HepG2 (cell line): ENCODE results near the gene ARID5B. TPM values are rescaled to one million over a fixed set of nuclear protein-coding genes. Genes with fewer than 3 reads are reported as not detected.
A peak's percentile ranks its signal among the peaks of the same experiment; 100 is the strongest.

ENCODE experiments used
- ATF1 ChIP-seq: IDR thresholded peaks from 2 replicates; pipeline ENCODE4 v1.6.1; 2016; ENCODE audit warnings: mild to moderate bottlenecking, control low read depth
- ELF1 ChIP-seq: sonication (generic); formaldehyde crosslinking; IDR thresholded peaks from 2 replicates; pipeline ENCODE4 v1.4.0; 2020; ENCODE audit warnings: missing genetic modification reagents
- FLYWCH1 ChIP-seq: sonication (generic); formaldehyde crosslinking; IDR thresholded peaks from 2 replicates; pipeline ENCODE4 v1.8.1; 2023; ENCODE audit warnings: mild to moderate bottlenecking, missing genetic modification reagents
- HMGXB3 ChIP-seq: sonication (generic); formaldehyde crosslinking; IDR thresholded peaks from 2 replicates; pipeline ENCODE4 v1.4.0; 2020; ENCODE audit warnings: missing genetic modification reagents, borderline replicate concordance
- IRF2 ChIP-seq: IDR thresholded peaks from 2 replicates; pipeline ENCODE4 v1.6.1; 2018; ENCODE audit warnings: missing genetic modification reagents, missing compliant biosample characterization
- JUN ChIP-seq: sonication (generic); formaldehyde crosslinking; IDR thresholded peaks from 2 replicates; pipeline ENCODE4 v1.4.0; 2020; ENCODE audit warnings: mild to moderate bottlenecking, missing genetic modification reagents
- KMT2B ChIP-seq: IDR thresholded peaks from 2 replicates; pipeline ENCODE4 v1.6.1; 2016; ENCODE audit warnings: missing genetic modification reagents, missing compliant biosample characterization
- MED1 ChIP-seq: sonication (generic); formaldehyde crosslinking; IDR thresholded peaks from 2 replicates; pipeline ENCODE4 v1.4.0; 2020; ENCODE audit warnings: missing genetic modification reagents
- MXD3 ChIP-seq: IDR thresholded peaks from 2 replicates; pipeline ENCODE4 v1.6.1; 2016; ENCODE audit warnings: mild to moderate bottlenecking, missing biosample characterization, missing genetic modification reagents
- SNAPC2 ChIP-seq: sonication (generic); formaldehyde crosslinking; IDR thresholded peaks from 2 replicates; pipeline ENCODE4 v1.8.1; 2022; ENCODE audit warnings: mild to moderate bottlenecking, missing genetic modification reagents
- SP4 ChIP-seq: sonication (generic); formaldehyde crosslinking; IDR thresholded peaks from 2 replicates; pipeline ENCODE4 v1.8.1; 2023; ENCODE audit warnings: mild to moderate bottlenecking, missing genetic modification reagents
- SRSF4 ChIP-seq: fragments of 200-400 bp; formaldehyde crosslinking; IDR thresholded peaks from one replicate; pipeline ENCODE4 v1.6.1; 2018; ENCODE audit warnings: mild to moderate bottlenecking, low read depth, low read length, moderate library complexity; ENCODE audit not compliant: poor library complexity, severe bottlenecking
- SUZ12 ChIP-seq: fragments of 150-350 bp; IDR thresholded peaks from 2 replicates; pipeline ENCODE4 v1.6.1; 2014; ENCODE audit warnings: low read depth, low read length
- ZBTB34 ChIP-seq: sonication (generic); formaldehyde crosslinking; IDR thresholded peaks from 2 replicates; pipeline ENCODE4 v1.8.0; 2022; ENCODE audit warnings: mild to moderate bottlenecking, missing genetic modification reagents
- ZBTB8A ChIP-seq: sonication (generic); formaldehyde crosslinking; IDR thresholded peaks from 2 replicates; pipeline ENCODE4 v1.4.0; 2020; ENCODE audit warnings: mild to moderate bottlenecking, low read depth, missing genetic modification reagents, borderline replicate concordance
- ZFAT ChIP-seq: sonication (generic); formaldehyde crosslinking; conservative IDR thresholded peaks from 2 replicates; pipeline ENCODE4 v1.8.1; 2023; ENCODE audit warnings: missing genetic modification reagents, inconsistent platforms
- ZNF614 ChIP-seq: IDR thresholded peaks from 2 replicates; pipeline ENCODE4 v1.6.1; 2018; ENCODE audit warnings: missing biosample characterization, missing genetic modification reagents, inconsistent platforms, borderline replicate concordance
- ZSCAN30 ChIP-seq: sonication (generic); formaldehyde crosslinking; IDR thresholded peaks from 2 replicates; pipeline ENCODE4 v1.5.0; 2020; ENCODE audit warnings: mild to moderate bottlenecking, missing genetic modification reagents
- ZXDC ChIP-seq: sonication (generic); formaldehyde crosslinking; IDR thresholded peaks from 2 replicates; pipeline ENCODE4 v1.5.0; 2020; ENCODE audit warnings: mild to moderate bottlenecking, missing genetic modification reagents
- polyA plus RNA-seq, 8 experiments: library from polyadenylated mRNA; depleted of rRNA in 3 of 8; stranded (reverse) in 7 of 8; unstranded in 1 of 8; fragments of >200 nt; fragmentation: Illumina TruSeq in 4 of 8; extraction: Trizol in 4 of 8; gene quantifications; 2 replicates each; pipeline versions ENCODE4 v1.2.1 to v1.2.3, GENCODE V29; 2011 to 2016; ENCODE audit warnings: low read depth in 4 of 8, missing spikeins in 1 of 8, mixed read lengths in 1 of 8; ENCODE audit not compliant: insufficient read depth in 1 of 8
- total RNA-seq, 5 experiments: library from RNA; depleted of rRNA; stranded (reverse); fragments of >200 nt; fragmentation: Illumina TruSeq; extraction: Trizol; gene quantifications; 2 replicates each; pipeline ENCODE4 v1.2.3, GENCODE V29; 2016; ENCODE audit warnings: low read depth in 1 of 5
- TF ChIP-seq, protein P1 (sequence below): sonication (generic); formaldehyde crosslinking; IDR thresholded peaks from 2 replicates; pipeline ENCODE4 v1.8.0; 2022; ENCODE audit warnings: mild to moderate bottlenecking, missing genetic modification reagents, moderate library complexity

ARID5B gene
- total and polyA plus RNA-seq, 2 of the 13 experiments (the other 11 are each of a cell fraction or from before 2014, with no cell fraction given) = 6.2 to 21.1 TPM

DNA sequence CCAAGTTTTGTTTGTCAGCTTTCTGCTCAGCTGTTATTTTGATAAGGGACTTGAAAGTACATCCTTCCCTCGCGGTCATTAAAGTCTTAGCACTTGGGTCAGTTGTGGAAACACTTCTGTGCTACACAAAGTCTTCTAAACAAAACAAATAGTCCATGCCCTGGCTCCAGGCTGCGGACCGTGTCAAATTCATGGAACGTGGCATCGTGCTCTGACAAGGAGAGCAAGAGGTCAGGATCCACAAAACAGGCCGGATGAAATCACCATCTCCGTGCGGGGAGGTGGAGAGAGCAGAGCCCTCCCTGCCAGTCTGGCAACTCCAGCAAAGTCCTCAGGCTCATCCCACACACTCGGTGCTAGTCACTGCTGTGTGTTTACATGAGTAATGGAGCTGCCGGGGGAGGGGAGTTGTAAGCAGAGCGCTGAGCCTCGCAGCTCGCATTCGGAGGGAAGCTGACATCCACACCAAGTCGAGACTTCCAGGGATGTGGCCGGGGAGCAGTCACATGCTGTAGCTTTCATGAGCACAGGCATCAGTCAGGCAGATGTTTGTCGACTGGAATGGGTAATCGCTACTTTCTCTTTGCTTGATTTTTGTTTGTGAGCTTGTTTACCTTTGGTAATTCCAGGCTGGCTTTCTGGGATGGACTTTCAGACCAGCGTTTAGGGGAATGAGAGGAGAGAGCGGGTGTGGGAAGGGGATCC lies 147.6 kb downstream of the ARID5B start (continued):
- TF ChIP-seq HMGXB3 (peak; percentile 73; the same call in 1 of the 2 replicates), MXD3 (CRISPR knock-in tag) (peak; percentile 87), ZBTB8A (CRISPR knock-in tag) (peak; percentile 45; the same call in 1 of the 2 replicates), JUN (CRISPR knock-in tag) (peak; percentile 81; the same call in 1 of the 2 replicates), ZSCAN30 (no peak), SUZ12 (no peak), SNAPC2 (CRISPR knock-in tag) (peak; percentile 85; the same call in 1 of the 2 replicates), IRF2 (CRISPR knock-in tag) (peak; percentile 74; the same call in 1 of the 2 replicates), ATF1 (no peak), KMT2B (peak; percentile 80; the same call in 1 of the 2 replicates), ZBTB34 (CRISPR knock-in tag) (no peak), SP4 (0 out of 2 replicates have a peak, but pooled peaks have one; percentile 27), ZNF614 (CRISPR knock-in tag) (peak; percentile 95; the same call in 1 of the 2 replicates), MED1 (peak; percentile 92; the same call in 1 of the 2 replicates), ZFAT (CRISPR knock-in tag) (no peak), ZXDC (CRISPR knock-in tag) (no peak), FLYWCH1 (CRISPR knock-in tag) (no peak), SRSF4 (no peak), ELF1 (peak; percentile 52)
- TF ChIP-seq, protein P1, sequence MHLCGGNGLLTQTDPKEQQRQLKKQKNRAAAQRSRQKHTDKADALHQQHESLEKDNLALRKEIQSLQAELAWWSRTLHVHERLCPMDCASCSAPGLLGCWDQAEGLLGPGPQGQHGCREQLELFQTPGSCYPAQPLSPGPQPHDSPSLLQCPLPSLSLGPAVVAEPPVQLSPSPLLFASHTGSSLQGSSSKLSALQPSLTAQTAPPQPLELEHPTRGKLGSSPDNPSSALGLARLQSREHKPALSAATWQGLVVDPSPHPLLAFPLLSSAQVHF (CRISPR knock-in tag) = peak; percentile 75; the same call in 1 of the 2 replicates
